NCI-H2107 (cell line): ENCODE results near the gene RIPK3.
A peak's percentile ranks its signal among the peaks of the same experiment; 100 is the strongest.

Source experiments
- DNase-seq: peaks from one replicate; lab custom pipeline; 2025; lab: John Stamatoyannopoulos, UW

RIPK3 gene

GRCh38 chr14:24304019-24304387, 35.8 kb downstream of the RIPK3 start:
- DNase-seq: no peak

DNA sequence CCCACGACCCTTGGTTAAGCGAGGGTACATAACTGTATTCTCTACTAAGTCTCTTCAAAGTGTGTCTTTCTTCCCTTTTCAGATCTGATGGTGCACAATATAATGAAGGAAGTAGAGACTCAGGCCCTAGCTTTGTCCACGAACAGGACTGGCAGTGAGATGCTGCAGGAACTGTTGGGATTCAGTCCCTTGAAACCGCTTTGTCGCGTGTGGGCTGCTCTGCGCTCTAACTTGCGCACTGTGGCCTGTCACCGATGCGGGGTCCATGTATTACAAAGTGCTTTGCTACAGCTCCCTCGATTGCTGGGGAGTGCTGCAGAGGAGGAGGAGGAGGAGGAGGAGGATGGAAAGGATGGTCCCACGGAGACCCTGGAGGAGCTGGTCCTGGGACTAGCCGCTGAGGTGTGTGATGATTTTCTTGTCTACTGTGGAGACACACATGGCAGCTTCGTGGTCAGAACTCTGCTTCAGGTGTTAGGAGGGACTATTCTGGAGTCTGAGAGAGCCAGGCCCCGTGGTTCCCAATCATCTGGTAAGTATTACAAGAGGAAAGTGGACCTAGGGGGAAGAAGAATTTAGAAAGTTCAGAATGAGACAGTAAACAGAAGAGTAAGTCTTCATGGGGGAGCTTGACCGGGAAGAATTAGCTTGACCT, 39.3 kb downstream of the RIPK3 start:
- no peak for DNase-seq

DNA sequence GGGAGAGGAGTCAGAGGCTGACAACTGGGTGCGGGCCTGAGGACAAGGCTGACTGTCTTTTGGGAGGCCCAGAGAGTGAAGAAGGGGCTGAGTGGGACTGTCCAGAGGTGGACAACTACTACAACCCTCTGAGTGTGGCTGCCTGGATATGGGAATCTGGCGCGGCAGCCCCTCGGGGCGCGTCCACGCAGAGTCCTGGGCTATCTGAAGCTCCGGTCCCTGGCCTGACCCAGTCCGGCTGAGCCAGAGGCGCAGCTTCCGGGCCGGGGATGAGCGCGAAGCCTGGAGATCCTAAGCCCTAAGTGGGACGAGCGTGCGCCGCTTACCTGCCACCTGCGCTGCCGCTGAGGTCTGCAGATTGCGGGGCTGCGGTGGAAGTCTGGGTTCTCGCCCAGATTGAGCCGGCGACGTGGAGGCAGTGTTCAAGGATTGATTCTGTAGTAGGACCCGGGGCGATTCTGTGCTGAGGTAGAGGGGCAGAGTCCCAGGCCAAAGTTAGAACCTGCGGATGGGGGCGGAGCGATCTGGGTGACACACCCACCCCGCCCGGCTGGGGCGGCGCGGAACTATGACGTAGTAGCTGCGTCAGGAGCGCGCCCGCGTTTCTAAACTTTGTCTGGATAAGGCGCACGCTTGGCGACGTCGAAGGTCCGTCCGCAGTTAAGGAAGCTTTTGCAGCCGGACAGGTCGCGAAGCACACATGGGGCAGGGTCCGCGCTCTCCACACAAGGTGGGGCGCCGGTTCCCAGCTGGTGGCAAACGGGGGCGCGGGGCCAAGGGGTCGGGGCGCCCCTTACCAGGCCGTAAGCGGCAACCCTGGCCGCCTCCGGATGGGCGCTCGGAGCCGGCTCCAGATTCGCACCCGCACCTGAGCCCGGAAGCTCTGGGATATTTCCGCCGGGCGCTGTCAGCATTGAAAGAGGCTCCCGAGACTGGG, 40.3 kb downstream of the RIPK3 start, which contains the start of the genes DHRS1 and NOP9:
DHRS1 (minus strand) TSS at position 526 of the 937 bp plus-strand sequence. CDS start 674 bp downstream, outside the sequence.
NOP9 (plus strand) TSS at position 596 of the 937 bp plus-strand sequence; CDS start at position 701, 105 bp downstream.
- peak; percentile 94 for DNase-seq

DNA sequence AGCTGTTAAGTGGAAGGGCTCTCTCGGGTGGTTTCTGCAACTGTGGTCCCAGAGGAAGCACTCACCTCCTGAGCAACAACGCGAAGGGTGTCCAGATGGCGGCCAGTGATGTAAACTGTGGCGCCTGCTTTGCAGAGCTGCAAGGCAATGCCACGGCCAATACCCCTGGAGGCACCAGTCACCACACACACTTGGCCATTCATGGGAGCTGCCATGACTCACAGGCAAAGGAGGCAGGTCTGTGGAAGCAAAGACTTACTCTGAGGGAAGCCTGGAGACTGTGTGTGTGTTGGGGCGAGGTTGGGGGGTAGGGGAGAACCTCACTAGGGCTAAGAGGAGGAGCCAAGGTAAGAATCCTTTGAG, 40.9 kb downstream of the RIPK3 start:
- DNase-seq: no peak

GRCh38 chr14:24297190-24297964, 42.4 kb downstream of the RIPK3 start:
- DNase-seq: no peak

GRCh38 chr14:24296341-24297157, 43.2 kb downstream of the RIPK3 start:
- DNase-seq: peak; percentile 47

- no peak for DNase-seq
Measured at GRCh38 chr14:24293525-24293924, 46.3 kb downstream of the RIPK3 start.

- DNase-seq: no peak
Measured at GRCh38 chr14:24292118-24292807, 47.5 kb downstream of the RIPK3 start.

GRCh38 chr14:24291446-24292117, 48.2 kb downstream of the RIPK3 start:
- no peak for DNase-seq

DNA sequence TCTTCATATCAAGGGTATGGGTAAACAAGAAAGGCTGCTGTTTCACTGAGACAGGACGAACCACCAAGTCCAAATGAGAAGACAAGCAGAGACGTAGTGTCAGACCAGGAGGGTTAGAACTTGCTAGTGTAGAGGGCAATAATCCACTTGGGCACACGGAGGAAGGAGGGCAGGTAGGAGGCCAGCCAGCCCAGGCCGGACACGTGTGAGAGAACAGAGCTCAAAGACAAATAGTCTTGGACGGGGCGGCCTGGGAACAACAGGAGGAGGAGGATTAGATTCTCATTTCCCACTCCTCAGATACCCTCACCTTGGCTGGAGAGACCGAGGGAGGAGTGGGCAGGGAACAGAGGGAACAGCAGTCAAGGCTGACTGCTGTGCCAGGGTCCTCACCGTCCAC, 49.0 kb downstream of the RIPK3 start:
- DNase-seq: no peak

GRCh38 chr14:24289649-24290280, 50.0 kb downstream of the RIPK3 start:
- no peak for DNase-seq

DNA sequence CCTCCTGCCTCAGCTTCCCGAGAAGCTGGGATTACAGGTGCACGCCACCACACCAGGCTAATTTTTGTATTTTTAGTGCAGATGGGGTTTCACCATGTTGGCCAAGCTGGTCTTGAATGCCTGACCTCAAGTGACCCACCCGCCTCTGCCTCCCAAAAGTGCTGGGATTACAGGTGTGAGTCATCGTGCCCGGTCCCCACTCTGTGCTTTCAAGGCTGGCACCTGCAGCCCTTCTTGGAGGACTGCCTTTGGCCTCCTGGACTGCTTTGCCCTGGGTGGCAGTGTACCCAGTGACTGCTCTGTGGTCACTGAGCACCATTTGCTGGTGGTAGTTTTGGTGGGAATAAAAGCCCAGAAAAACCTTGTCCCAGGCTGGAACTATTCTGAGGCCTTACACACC, 52.8 kb downstream of the RIPK3 start:
- DNase-seq: no peak
